ENCODE measurements around the gene RBM47.

GRCh38 chr4:40562681-40563080, 67.0 kb downstream of the RBM47 start:
- TF ChIP-seq EZH2 (IDR thresholded peaks at IDR 0.05; ENCODE audit: borderline replicate concordance, insufficient read depth, low read depth, low read length, poor library complexity, severe bottlenecking) (no peak), CTCF (IDR thresholded peaks at IDR 0.05) (no peak)

Data from B cell (primary cell).